Measurements from ENCODE around the gene KDM4B.
"Not testable (repeated sequence)": the region's sequence is repeated elsewhere in the genome, so short reads cannot be mapped to it uniquely, and the experiment has no call there.

The KDM4B gene

DNA sequence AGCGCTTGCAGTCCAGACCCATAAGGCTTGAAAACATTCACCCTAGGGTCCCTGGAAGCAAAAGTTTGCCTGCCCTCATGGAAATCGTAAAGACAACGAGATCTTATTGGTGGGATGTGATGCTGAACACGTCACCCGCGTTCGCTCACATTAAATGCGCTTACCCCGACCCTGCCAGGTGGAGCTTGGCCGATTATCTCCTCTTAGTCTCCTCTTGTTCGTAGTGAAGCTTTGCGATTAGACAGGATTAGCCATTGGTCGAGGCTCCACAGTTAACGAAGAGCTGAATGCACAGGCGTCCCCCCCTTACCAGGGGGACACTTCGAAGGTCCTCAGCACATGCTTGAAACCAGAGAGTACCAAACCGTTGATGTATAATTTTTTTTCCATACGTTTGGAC, 16.0 kb upstream of the KDM4B start:
- Mint-ChIP-seq H3K27me3 (no peaks in the 10 kb centered on the region), H3K4me3 (no peak overlapping the region), H3K36me3 (peaks cover 56% of the 10 kb centered on the region), H3K27ac (no peak overlapping the region), H3K4me1 (no peaks in the 10 kb centered on the region), H3K9me3 (no peaks in the 10 kb centered on the region)
- CTCF ChIA-PET: interaction anchor here (0.9 kb wide), 1 partner anchor 23 kb away, joined by 3 read pairs; no protein-coding TSS in a partner anchor
- no peak for DNase-seq

DNA sequence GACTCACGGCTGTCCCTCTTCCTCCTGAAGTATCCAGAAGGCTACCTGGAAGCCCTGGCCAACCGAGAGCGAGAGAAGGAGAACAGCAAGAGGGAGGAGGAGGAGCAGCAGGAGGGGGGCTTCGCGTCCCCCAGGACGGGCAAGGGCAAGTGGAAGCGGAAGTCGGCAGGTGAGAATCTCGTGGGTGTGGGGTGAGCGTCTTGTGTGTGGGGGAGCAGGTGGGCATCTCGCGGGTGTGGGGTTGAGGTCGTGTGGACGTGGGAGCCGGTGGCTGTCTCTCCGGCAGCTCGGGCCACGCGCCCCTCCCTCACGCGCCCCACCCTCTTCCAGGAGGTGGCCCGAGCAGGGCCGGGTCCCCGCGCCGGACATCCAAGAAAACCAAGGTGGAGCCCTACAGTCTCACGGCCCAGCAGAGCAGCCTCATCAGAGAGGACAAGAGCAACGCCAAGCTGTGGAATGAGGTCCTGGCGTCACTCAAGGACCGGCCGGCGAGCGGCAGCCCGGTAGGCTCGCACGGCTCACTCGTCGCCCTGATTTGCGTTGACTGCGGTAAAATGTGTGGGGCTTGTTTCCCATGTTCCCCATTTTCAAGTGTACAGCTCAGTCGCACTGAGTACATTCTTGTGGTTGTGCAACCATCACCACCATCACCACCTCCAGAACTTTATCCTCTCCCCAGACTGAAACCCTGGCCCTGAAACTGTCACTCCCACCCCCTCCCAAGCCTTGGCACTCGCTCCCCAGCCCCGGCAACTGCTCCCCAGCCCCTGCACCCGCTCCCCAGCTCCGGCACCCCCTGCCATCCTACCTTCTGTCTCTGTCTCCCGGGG, 14.4 kb upstream of the KDM4B start:
- peaks cover 50% of the 10 kb centered on the region for H3K36me3 Mint-ChIP-seq
- H3K27me3 Mint-ChIP-seq, DNase-seq, H3K9me3 Mint-ChIP-seq, H3K4me1 Mint-ChIP-seq, H3K27ac Mint-ChIP-seq, CTCF ChIA-PET, H3K4me3 Mint-ChIP-seq: not testable (repeated sequence)

DNA sequence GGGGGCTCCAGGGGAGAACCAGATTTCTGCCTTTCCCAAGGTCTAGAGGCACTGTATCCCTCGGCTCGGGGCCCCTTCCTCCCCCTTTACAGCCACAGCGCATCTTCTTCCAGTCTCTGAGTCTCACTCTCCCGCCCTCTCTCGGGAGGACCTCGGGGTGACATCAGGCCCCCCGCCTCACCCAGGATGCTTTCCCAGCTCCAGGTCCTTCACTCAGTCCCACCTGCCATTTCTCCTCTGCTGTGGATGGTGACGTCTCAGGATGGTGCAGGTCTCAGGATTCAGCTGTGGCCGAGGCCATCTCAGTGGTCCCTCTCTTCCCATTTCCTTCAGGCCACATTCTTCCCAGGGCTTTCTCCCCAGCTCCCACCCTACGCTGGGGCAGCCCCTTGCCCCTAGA, 13.6 kb upstream of the KDM4B start:
- no peaks in the 10 kb centered on the region for H3K9me3 Mint-ChIP-seq
- H3K36me3 Mint-ChIP-seq: peaks cover 54% of the 10 kb centered on the region
- no peaks in the 10 kb centered on the region for H3K27me3 Mint-ChIP-seq
- H3K27ac Mint-ChIP-seq: no peak overlapping the region
- H3K4me3 Mint-ChIP-seq: no peak overlapping the region
- DNase-seq: no peak
- CTCF ChIA-PET: no interaction called here
- H3K4me1 Mint-ChIP-seq: no peaks in the 10 kb centered on the region

DNA sequence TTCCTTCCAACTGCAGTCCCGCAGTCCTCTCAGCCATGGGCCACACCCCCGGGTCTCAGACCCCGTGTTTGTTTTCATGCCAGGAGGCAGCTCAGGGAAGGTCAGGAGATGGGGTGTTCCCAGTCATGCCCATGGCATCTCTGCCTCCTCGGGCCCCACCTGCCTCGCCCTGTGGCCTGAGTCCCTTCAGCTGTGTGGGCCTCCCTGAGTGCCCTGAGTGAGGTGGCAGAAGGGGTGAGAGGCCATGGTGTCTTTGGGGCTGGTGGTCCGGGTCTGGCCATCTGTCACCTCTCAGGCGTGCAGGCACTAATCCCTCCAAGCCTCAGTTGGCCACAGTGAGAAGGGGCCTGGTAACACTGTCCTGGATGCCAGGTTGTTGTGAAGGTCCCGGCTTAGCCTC, 10.9 kb upstream of the KDM4B start:
- CTCF ChIA-PET: no interaction called here

DNA sequence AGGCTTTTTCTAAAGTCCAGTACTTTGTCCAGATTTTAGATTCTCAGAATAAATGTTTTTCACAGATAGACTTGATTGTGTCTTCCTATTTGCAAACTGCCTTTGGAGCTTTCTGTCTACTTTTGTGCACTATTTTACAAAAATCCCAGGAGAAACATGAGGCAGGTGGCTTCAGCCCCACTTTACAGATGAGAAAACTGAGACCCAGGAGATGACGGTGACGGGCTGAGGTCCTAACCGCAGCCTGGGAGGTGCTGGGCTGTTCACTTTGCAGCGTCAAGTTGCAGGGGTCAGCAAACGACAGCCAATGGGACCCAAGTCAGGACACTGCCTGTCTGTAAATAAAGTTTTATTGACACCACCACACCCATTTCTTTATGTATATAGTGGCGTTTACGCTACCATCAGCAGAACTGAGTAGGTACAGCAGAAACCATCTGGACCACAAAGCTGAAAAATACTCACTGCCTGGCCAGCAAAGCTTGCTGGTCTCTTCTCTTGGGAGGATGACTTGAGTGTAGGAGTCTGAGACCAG, 6.8 kb upstream of the KDM4B start:
- CTCF ChIA-PET: no interaction called here
- DNase-seq: no peak
- H3K27ac Mint-ChIP-seq: no peak overlapping the region
- no peak overlapping the region for H3K4me3 Mint-ChIP-seq
- peaks cover 36% of the 10 kb centered on the region for H3K36me3 Mint-ChIP-seq
- no peaks in the 10 kb centered on the region for H3K9me3 Mint-ChIP-seq
- no peaks in the 10 kb centered on the region for H3K27me3 Mint-ChIP-seq
- H3K4me1 Mint-ChIP-seq: peaks cover under 1% of the 10 kb centered on the region

More for the DNA sequence above, 10.9 kb upstream of the KDM4B start:
- Mint-ChIP-seq H3K9me3 (no peaks in the 10 kb centered on the region), H3K27ac (no peak overlapping the region), H3K4me1 (no peaks in the 10 kb centered on the region), H3K27me3 (no peaks in the 10 kb centered on the region), H3K4me3 (no peak overlapping the region), H3K36me3 (peaks cover 46% of the 10 kb centered on the region)
- no peak for DNase-seq

DNA sequence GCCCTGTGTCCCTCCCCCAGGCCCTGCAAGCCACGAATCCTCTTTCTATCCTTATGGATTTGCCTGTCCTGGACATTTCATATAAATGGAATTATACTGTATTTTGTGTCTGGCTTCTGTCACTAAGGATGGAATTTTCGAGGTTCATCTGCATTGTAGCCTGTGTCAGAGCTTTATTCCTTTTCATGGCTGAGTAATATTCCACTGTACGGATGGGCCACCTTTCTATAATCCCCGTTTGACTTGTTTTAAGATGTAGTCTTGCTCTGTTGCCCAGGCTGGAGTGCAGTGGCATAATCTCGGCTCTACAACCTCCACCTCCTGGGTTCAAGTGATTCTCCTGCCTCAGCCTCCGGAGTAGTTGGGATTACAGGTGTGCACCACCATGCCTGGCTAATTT, 3.9 kb upstream of the KDM4B start:
- peak overlapping the region; percentile 80 for H3K27ac Mint-ChIP-seq
- CTCF ChIA-PET: interaction anchor here (1.2 kb wide), 1 partner anchor 53 kb away, joined by 4 read pairs; no protein-coding TSS in a partner anchor
- H3K4me1 Mint-ChIP-seq: peaks cover 17% of the 10 kb centered on the region
- H3K36me3 Mint-ChIP-seq: peaks cover 37% of the 10 kb centered on the region
- no peaks in the 10 kb centered on the region for H3K9me3 Mint-ChIP-seq
- no peaks in the 10 kb centered on the region for H3K27me3 Mint-ChIP-seq
- H3K4me3 Mint-ChIP-seq: no peak overlapping the region
- DNase-seq: no peak

DNA sequence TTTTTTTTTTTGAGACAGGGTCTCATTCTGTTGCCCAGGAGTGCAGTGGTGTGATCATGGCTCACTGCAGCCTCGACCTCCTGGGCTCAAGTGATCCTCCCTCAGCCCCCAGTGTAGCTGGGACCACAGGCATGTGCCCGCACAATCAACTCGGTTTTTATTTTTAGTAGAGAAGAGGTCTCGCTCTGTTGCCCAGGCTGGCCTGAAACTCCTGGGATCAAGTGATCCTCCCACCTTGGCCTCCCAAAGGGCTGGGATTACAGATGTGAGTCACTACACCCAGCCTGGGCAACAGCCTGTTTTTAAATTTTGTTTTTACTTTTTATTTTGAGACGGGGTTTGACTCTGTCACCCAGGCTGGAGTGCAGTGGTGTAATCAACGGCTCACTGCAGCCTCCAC, 2.3 kb upstream of the KDM4B start:
- peaks cover 40% of the 10 kb centered on the region for H3K36me3 Mint-ChIP-seq
- H3K4me1 Mint-ChIP-seq: peaks cover 31% of the 10 kb centered on the region
- peak overlapping the region; percentile 35 for H3K27ac Mint-ChIP-seq
- no peaks in the 10 kb centered on the region for H3K27me3 Mint-ChIP-seq
- H3K4me3 Mint-ChIP-seq: no peak overlapping the region
- CTCF ChIA-PET: no interaction called here
- H3K9me3 Mint-ChIP-seq: no peaks in the 10 kb centered on the region
- DNase-seq: no peak

DNA sequence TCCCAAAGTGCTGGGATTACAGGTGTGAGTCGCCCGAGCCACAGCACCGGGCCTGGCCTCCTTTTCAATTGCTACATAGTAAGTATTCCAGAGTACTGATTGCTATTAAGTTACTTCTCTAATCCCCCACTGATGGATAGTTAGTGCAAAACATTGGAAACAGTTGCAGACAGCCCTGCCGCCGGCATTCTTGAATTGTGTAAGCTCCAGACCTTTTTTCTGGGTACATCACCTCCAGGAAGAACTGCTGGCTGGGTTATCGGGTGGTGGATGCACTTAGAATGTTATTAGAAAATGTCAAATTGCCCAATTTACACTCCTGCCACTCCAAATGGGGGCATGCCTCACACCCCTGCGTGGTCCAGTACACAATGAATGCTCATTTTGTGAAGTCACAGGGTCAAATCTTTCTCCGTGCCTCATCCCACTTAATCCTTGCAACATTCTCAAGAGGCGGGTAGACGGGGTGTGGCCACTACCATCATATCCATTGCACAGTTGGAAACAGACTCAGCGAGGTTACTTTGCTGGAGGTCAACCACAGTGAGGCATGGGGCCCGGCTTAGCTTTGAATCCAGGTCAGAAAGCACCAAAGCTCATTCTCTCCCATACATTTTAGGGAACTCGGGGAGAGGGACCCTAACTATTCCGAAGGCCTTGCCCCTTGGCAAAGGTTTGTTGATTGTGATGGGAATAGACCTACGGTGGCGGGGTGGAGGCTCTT, 1.0 kb upstream of the KDM4B start:
- no peaks in the 10 kb centered on the region for H3K9me3 Mint-ChIP-seq
- CTCF ChIA-PET: interaction anchor here (0.6 to 1.0 kb wide), 2 partner anchors 51 to 56 kb away, joined by 3 read pairs; no protein-coding TSS in a partner anchor
- peaks cover 30% of the 10 kb centered on the region for H3K36me3 Mint-ChIP-seq
- peak overlapping the region; percentile 94 for H3K27ac Mint-ChIP-seq
- H3K27me3 Mint-ChIP-seq: no peaks in the 10 kb centered on the region
- peak overlapping the region; percentile 77 for H3K4me3 Mint-ChIP-seq
- peaks cover 37% of the 10 kb centered on the region for H3K4me1 Mint-ChIP-seq
- no peak for DNase-seq

DNA sequence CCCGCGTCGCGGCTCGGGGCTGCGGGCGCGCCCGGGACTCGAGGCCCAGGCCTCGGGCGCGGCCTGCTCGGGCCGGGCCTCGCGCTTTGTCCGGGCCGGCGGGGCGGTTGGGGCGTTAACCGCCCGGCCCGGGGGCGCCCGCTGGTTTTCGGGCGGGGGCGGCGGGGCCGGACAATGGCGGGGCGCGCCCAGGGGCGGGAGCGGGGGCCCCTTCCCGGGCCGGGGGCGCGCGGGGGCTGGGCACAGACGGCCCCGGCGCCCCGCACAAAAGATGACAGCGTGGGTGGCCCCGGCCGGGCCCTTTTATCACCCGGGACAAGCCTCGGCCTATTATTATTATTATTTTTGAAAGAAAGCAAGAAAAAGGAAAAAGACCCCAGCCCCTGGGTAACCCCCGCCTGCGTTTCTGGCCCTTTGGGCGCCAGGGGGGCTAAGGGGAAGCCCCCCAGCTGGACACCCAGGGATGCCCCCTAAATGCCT, 419 bp downstream of the KDM4B start:
- peak; percentile 30 for DNase-seq
- Mint-ChIP-seq H3K4me1 (peaks cover 38% of the 10 kb centered on the region), H3K9me3 (no peaks in the 10 kb centered on the region), H3K27ac (peak overlapping the region; percentile 81), H3K36me3 (peaks cover 24% of the 10 kb centered on the region), H3K27me3 (no peaks in the 10 kb centered on the region), H3K4me3 (peak overlapping the region; percentile 82)
- CTCF ChIA-PET: interaction anchor here (1.0 to 1.4 kb wide), 2 partner anchors 53 to 160 kb away, joined by 3 read pairs; no protein-coding TSS in a partner anchor

DNA sequence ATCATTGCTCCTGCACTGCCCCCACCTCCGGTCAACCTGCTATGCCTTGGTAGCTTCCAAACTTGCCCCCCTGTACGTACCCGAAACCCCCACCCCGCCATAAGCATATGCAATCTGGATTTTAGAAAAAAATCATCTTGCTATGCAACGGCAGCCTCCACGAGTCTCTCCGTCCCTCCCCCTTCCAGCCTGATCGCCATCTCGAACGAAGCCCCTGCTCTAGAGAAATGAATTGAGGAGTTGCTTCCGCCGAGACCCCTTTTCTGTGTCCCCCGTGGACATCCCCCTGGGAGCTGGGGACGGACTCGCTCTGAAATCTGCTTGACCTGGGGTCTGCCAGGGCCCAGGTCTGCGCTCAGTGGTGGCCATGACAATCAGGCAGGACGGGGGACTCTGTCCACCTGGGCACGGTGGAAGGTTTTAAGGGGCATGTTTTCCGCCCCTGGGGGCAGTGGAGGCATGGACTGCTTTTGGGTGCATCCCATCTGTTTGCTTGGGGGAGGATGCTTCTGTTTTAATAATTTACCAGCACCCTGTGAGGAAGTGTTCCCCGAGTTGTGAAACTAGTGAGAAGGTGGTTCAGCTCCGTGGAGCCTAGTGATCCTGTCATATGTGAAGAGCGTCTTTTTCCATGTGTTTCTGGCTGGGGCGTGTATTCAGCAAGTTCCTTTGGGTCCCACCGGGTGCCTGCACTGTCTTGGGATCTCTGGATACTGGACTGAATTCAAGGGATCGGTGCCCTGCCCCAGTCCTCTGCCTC, 1.0 kb downstream of the KDM4B start:
- H3K36me3 Mint-ChIP-seq: peaks cover 25% of the 10 kb centered on the region
- peak; percentile 36 for DNase-seq
- H3K27me3 Mint-ChIP-seq: no peaks in the 10 kb centered on the region
- peak overlapping the region; percentile 81 for H3K27ac Mint-ChIP-seq
- CTCF ChIA-PET: interaction anchor here (1.2 to 2.3 kb wide), 4 partner anchors 58 to 160 kb away, joined by 3 to 13 read pairs (median 4); no protein-coding TSS in a partner anchor
- H3K4me1 Mint-ChIP-seq: peaks cover 38% of the 10 kb centered on the region
- H3K9me3 Mint-ChIP-seq: no peaks in the 10 kb centered on the region
- H3K4me3 Mint-ChIP-seq: peak overlapping the region; percentile 82

DNA sequence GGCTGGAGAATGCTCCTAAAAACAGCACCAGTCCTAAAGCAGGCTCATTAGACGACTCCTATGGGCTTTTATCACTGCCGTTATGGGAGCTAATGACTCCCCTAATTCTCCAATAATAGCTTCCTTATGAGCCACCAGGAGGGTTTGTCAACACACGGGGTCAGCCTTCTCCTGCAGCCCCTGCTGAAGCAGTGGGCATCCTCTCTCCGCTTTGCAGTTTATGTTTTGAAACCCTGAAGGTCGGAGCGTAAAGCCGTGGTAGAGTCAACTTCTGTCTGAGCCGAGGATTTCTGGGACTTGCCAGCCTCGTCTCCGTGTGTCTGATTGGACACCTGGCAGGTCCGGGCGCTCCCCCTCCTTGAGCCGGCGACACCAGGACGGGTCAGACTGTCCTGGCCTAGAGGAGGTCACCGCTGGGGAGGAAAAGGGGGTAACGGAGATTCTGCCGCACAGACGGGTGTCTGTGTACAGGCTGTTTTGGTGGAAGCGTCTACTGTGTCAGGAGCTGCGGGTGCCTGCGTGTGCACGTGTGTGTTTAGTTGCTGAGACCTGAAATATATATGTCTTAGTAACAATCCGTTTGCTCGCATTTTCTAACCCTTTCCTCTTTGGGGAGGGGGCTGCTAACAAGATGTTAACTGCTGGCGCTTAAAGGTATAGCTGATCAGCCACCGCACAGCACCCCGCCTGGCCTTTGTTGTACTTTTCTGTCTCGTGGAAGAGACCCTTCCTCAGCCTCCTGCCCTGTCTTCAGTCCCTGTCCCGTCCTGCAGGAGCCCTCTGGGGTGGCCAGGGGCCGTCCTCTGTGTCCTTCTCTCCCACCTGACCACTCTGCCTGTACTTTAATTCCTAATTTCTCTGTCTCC, 1.9 kb downstream of the KDM4B start:
- DNase-seq: peak; percentile 32
- H3K27me3 Mint-ChIP-seq: no peaks in the 10 kb centered on the region
- CTCF ChIA-PET: interaction anchor here (1.2 to 2.3 kb wide), 4 partner anchors 30 to 60 kb away, joined by 3 to 13 read pairs (median 4); no protein-coding TSS in a partner anchor
- peak overlapping the region; percentile 82 for H3K4me3 Mint-ChIP-seq
- H3K9me3 Mint-ChIP-seq: no peaks in the 10 kb centered on the region
- H3K4me1 Mint-ChIP-seq: peaks cover 38% of the 10 kb centered on the region
- peaks cover 20% of the 10 kb centered on the region for H3K36me3 Mint-ChIP-seq
- H3K27ac Mint-ChIP-seq: peak overlapping the region; percentile 81

DNA sequence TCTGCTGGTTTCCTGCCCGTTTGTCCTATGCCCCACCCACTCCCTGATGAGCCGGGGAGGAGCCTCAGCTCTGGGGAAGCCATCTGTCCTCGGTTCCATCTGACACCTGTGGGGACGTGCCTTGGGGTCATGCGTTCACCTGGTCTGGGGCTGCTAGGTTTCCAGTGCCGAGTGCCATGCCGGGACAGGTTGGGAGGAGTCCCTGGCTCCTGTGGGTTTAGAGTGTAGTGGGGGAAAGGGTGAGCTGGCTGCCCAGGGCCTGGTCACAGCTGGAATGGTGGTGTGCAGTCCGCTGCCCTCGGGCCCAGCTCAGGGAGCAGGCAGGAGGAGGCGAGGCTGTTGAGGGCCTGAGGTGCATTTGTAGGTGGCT, 2.5 kb downstream of the KDM4B start:
- no peaks in the 10 kb centered on the region for H3K27me3 Mint-ChIP-seq
- H3K36me3 Mint-ChIP-seq: peaks cover 15% of the 10 kb centered on the region
- peak overlapping the region; percentile 82 for H3K4me3 Mint-ChIP-seq
- CTCF ChIA-PET: interaction anchor here (1.2 to 2.3 kb wide), 4 partner anchors 30 to 60 kb away, joined by 3 to 13 read pairs (median 4); no protein-coding TSS in a partner anchor
- H3K9me3 Mint-ChIP-seq: no peaks in the 10 kb centered on the region
- H3K4me1 Mint-ChIP-seq: peaks cover 38% of the 10 kb centered on the region
- H3K27ac Mint-ChIP-seq: peak overlapping the region; percentile 81
- peak; percentile 72 for DNase-seq

Data from activated naive CD4-positive, alpha-beta T cell treated with anti-CD3 and anti-CD28 coated beads, Interleukin-2, amount 10 ng/mL, durations not matched to agents 7 days and 5 days (primary cell).